Activated CD8-positive, alpha-beta T cell treated with anti-CD3 and anti-CD28 coated beads for 36 hours (primary cell): ENCODE results near the gene MEF2B. TPM values are rescaled to one million over a fixed set of nuclear protein-coding genes. Genes with fewer than 3 reads are reported as not detected.

Experiments
- ATAC-seq: fragments of 200-7000 bp; cut with Tn5 transposase; one replicate; pipeline ENCODE4 v1.10.0; 2021; ENCODE audit warnings: mild to moderate bottlenecking, moderate library complexity
- CTCF ChIA-PET: fragments of 350-600 bp; sonication (Branson Sonifier 250); formaldehyde crosslinking; loops from one replicate; lab custom pipeline; 2021; ENCODE audit warnings: antibody characterized with exemption; lab: Charles Lee
- POLR2A ChIA-PET: fragments of 350-600 bp; sonication (Branson Sonifier 250); formaldehyde crosslinking; loops from one replicate; lab custom pipeline; 2021; ENCODE audit warnings: antibody characterized with exemption; lab: Charles Lee
- DNase-seq: peaks from one replicate; pipeline ENCODE4 v3.0.0-alpha.2; 2020
- H3K27ac Mint-ChIP-seq: one replicate; pipeline ENCODE4 v1.8.0; 2021; ENCODE audit warnings: mild to moderate bottlenecking, mixed read lengths
- H3K27me3 Mint-ChIP-seq: one replicate; pipeline ENCODE4 v1.8.0; 2021; ENCODE audit warnings: mixed read lengths
- H3K36me3 Mint-ChIP-seq: one replicate; pipeline ENCODE4 v1.8.0; 2021; ENCODE audit warnings: low read depth, mixed read lengths
- H3K4me1 Mint-ChIP-seq: one replicate; pipeline ENCODE4 v1.8.0; 2021; ENCODE audit warnings: low read depth, mixed read lengths
- H3K4me3 Mint-ChIP-seq: one replicate; pipeline ENCODE4 v1.8.0; 2021; ENCODE audit warnings: mild to moderate bottlenecking, moderate library complexity, mixed read lengths
- H3K9me3 Mint-ChIP-seq: one replicate; pipeline ENCODE4 v1.8.0; 2021; ENCODE audit warnings: mixed read lengths
- CTCF ChIP-seq: fragments of 200-600 bp; IDR thresholded peaks from one replicate; pipeline ENCODE4 v1.8.0; 2022; ENCODE audit warnings: antibody characterized with exemption, mild to moderate bottlenecking
- intact Hi-C: fragments of 100-400 bp; cut with micrococcal nuclease; formaldehyde crosslinking; loops from one replicate; pipeline ENCODE4 v1.10.0; 2022
- total RNA-seq, 2 experiments: library from RNA; stranded (reverse); gene quantifications; one replicate each; pipeline ENCODE4 v1.2.3, GENCODE V29; 2021

The MEF2B gene
- total RNA-seq, 2 experiments from 2014 or later, result 1.4 to 2.6 TPM

DNA sequence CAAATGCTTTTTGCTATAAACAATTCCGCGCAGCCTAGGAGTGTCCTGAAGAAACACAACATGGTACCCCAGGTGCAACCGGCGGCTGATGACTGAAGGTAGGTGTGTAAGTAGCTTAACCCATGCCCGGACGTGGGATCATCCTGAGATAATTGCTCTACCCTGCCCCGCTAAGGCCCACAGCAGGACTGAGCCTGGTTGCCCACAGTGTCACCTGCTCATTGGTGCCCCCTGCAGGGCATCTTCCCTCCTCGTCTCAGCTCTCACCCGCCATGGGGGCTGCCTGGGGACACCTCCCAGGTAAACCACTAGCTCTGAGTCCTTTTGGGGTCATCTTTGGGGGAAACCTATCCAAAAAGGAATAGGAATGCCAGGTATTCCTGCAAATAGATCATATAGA lies 54.1 kb downstream of the MEF2B start:
- TF ChIP-seq CTCF, result peak; percentile 67
- Mint-ChIP-seq H3K9me3 (no peaks in the 10 kb centered on the region), H3K27ac (no peak overlapping the region), H3K36me3 (peaks cover 6% of the 10 kb centered on the region), H3K27me3 (no peaks in the 10 kb centered on the region), H3K4me1 (peaks cover 2% of the 10 kb centered on the region), H3K4me3 (no peak overlapping the region)
- peak; percentile 64 for ATAC-seq
- peak; percentile 69 for DNase-seq
- ChIA-PET CTCF (interaction anchor here (0.5 to 2.1 kb wide), 14 partner anchors 9 to 154 kb away, joined by 3 to 8 read pairs (median 4); partner anchors contain the start of gene SLC25A42), POLR2A (interaction anchor here (1.1 kb wide), 1 partner anchor 8 kb away, joined by 3 read pairs; no protein-coding TSS in a partner anchor)
- intact Hi-C loops, result no loop called here

DNA sequence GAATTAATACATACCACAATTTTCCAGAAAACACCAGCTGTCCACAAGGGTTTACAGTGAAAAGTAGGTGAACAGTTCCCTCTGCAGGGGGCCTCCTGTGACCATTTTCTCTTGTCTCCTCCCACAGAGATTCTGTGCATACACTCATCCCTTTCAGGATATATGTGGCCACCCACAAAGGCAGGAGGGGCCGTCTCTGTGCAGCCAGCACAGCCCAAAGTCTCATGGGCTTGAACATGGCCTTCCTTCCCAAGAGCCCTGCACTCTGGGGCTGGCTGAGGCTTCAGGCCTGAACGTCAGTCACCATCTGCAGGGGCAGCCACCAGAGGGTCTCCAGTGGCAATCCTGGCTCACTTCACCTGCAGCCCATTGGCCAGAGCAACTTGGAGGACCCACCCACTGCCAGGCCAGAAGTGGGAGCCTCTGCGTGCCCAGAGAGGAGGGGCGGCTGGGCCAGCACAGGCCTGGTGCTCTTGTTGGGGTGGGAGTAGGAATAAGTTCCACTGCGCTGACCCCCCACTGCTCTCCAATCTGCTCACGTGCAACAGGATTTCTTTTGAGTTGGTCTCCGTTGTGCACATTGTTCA lies 56.9 kb downstream of the MEF2B start:
- Mint-ChIP-seq H3K36me3 (no peaks in the 10 kb centered on the region), H3K9me3 (no peaks in the 10 kb centered on the region), H3K4me1 (peaks cover 2% of the 10 kb centered on the region), H3K27ac (no peak overlapping the region), H3K4me3 (no peak overlapping the region), H3K27me3 (no peaks in the 10 kb centered on the region)
- CTCF ChIA-PET, result interaction anchor here (0.7 kb wide), 1 partner anchor 118 kb away, joined by 3 read pairs; no protein-coding TSS in a partner anchor
- POLR2A ChIA-PET, result no interaction called here
- no peak for TF ChIP-seq CTCF
- ATAC-seq (peak; percentile 46), DNase-seq (peak; percentile 21)
- intact Hi-C loops, result no loop called here

DNA sequence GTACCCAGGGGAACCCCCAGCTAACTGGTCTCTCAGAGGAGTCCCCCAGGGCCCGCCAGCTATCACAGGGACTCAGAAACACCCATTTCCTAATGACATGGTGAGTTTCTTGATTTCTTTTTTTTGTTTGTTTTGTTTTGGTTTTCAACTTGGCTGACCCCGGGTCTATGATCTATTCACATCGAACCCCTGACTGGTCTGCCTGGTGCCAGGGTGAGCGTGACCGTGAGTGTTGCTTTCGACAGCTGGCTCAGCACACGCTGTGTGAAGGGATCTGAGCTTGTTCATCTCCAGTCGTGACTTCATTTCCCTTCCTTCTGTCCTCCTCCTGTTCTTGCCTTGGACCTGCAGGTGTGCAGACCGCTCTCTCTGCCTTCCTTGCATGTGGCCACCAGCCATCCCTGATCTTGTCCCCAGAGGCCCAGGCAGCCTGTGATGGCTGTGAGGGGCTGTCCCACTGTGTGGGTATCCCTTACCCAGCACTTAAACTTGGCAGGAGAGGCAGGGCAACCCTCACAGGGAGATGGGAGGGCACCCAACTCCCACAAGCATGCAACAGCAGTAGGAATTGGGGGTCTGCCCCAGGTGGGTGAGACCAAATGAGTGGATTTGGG lies 58.0 kb downstream of the MEF2B start:
- ChIA-PET CTCF (interaction anchor here (1.1 kb wide), 1 partner anchor 44 kb away, joined by 3 read pairs; no protein-coding TSS in a partner anchor), POLR2A (interaction anchor here (1.0 to 1.1 kb wide), 2 partner anchors 58 to 91 kb away, joined by 3 to 5 read pairs; partner anchors contain the start of gene NR2C2AP)
- H3K9me3 Mint-ChIP-seq, result no peaks in the 10 kb centered on the region

DNA sequence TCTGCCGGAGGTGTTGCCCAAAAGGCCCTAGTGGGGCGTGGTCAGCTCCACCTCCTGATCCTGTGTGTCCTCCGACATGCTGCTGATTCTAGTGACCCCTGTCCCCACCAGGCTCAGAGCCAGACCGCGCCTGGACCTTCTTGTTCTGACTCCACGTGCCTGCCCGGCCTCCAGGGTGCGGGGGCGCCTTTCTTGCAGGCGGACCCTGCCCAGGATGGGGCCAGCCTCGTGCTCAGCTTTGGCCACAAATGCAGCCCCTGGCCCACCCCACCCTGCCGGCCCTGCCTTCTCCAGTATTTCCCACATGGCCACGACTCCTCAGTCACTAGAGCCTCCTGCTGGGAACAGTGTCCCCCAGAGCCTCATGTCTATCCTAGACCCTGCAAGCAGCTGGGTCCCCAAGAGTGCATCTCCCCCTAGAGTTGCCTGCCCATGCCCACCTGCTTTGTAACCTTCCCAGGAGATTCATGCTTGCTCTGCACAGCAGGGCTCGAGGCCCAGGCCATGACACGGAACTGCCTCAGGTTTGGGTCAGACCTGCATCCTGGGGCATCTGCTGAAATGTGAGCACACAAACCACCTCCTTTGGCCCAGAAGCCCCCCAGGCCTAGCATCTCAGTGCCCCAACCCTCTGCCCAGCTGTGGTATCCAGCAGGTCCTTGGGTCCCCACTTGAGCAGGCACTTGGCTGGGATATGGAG lies 58.8 kb downstream of the MEF2B start:
- Mint-ChIP-seq H3K4me3 (no peak overlapping the region), H3K27ac (no peak overlapping the region), H3K36me3 (no peaks in the 10 kb centered on the region), H3K4me1 (peaks cover 2% of the 10 kb centered on the region), H3K27me3 (no peaks in the 10 kb centered on the region), H3K9me3 (no peaks in the 10 kb centered on the region)
- ChIA-PET POLR2A (interaction anchor here (0.9 to 1.1 kb wide), 4 partner anchors 21 to 92 kb away, joined by 3 to 5 read pairs (median 4); partner anchors contain the start of genes NR2C2AP and SLC25A42), CTCF (interaction anchor here (1.1 kb wide), 1 partner anchor 43 kb away, joined by 3 read pairs; no protein-coding TSS in a partner anchor)
- TF ChIP-seq CTCF, result no peak
- ATAC-seq (no peak), DNase-seq (no peak)
- intact Hi-C loops, result no loop called here

More for the DNA sequence above, 58.0 kb downstream of the MEF2B start:
- ATAC-seq, result no peak
- H3K27me3 Mint-ChIP-seq, result no peaks in the 10 kb centered on the region
- H3K36me3 Mint-ChIP-seq, result no peaks in the 10 kb centered on the region
- intact Hi-C loops, result no loop called here
- H3K27ac Mint-ChIP-seq, result no peak overlapping the region
- peaks cover 2% of the 10 kb centered on the region for H3K4me1 Mint-ChIP-seq
- no peak overlapping the region for H3K4me3 Mint-ChIP-seq
- DNase-seq, result no peak
- TF ChIP-seq CTCF, result no peak
